Liver (tissue), 9 donors: ENCODE measurements around the gene TSPAN18. TPM values are rescaled to one million over a fixed set of nuclear protein-coding genes. Genes with fewer than 3 reads are reported as not detected.

Experiments
- DNase-seq: peaks from one replicate; pipeline ENCODE4 v3.0.0-alpha.2; 2017; ENCODE audit warnings: low spot score
- H3K27ac ChIP-seq, 2 donors: one replicate each; pipeline ENCODE4 v1.7.0; 2013; ENCODE audit warnings: inconsistent platforms in 2 of 2, low read length in 2 of 2, control low read depth in 1 of 2, low read depth in 1 of 2, mild to moderate bottlenecking in 1 of 2
- H3K27me3 ChIP-seq, 4 donors: one replicate each; pipeline versions ENCODE4 v1.6.1 to v1.7.0; 2013; ENCODE audit warnings: low read length in 3 of 4, inconsistent platforms in 1 of 4, mild to moderate bottlenecking in 1 of 4, moderate library complexity in 1 of 4; ENCODE audit not compliant: control insufficient read depth in 4 of 4, insufficient read depth in 4 of 4
- H3K36me3 ChIP-seq, 4 donors: one replicate each; pipeline versions ENCODE4 v1.6.1 to v1.7.0; 2013; ENCODE audit warnings: low read length in 3 of 4, mild to moderate bottlenecking in 3 of 4, low read depth in 1 of 4, moderate library complexity in 1 of 4; ENCODE audit not compliant: control insufficient read depth in 4 of 4, insufficient read depth in 3 of 4
- H3K4me1 ChIP-seq, 4 donors: one replicate each; pipeline versions ENCODE4 v1.6.1 to v1.7.0; 2013; ENCODE audit warnings: low read length in 3 of 4, mild to moderate bottlenecking in 3 of 4, moderate library complexity in 1 of 4; ENCODE audit not compliant: control insufficient read depth in 4 of 4, insufficient read depth in 4 of 4
- H3K4me3 ChIP-seq, 3 donors: one replicate each; pipeline versions ENCODE4 v1.6.1 to v1.7.0; 2013; ENCODE audit warnings: low read length in 3 of 3, control low read depth in 1 of 3, low read depth in 1 of 3, mild to moderate bottlenecking in 1 of 3
- H3K9ac ChIP-seq, 2 donors: one replicate each; pipeline ENCODE4 v1.7.0; 2013; ENCODE audit warnings: low read length in 2 of 2, mild to moderate bottlenecking in 2 of 2, moderate library complexity in 2 of 2, control low read depth in 1 of 2, low read depth in 1 of 2
- H3K9me3 ChIP-seq, 4 donors: one replicate each; pipeline versions ENCODE4 v1.6.1 to v1.7.0; 2013; ENCODE audit warnings: low read length in 3 of 4; ENCODE audit not compliant: control insufficient read depth in 4 of 4
- EGR1 ChIP-seq, 2 donors: IDR thresholded peaks; 2 replicates each; pipeline ENCODE4 v1.6.1; 2016 to 2018; ENCODE audit warnings: antibody characterized with exemption in 2 of 2, low read depth in 2 of 2
- FOXA1 ChIP-seq: IDR thresholded peaks from 2 replicates; pipeline ENCODE4 v1.6.1; 2016; ENCODE audit warnings: antibody characterized with exemption
- FOXA2 ChIP-seq: IDR thresholded peaks from 2 replicates; pipeline ENCODE4 v1.6.1; 2016; ENCODE audit warnings: antibody characterized with exemption
- GABPA ChIP-seq, 2 donors: IDR thresholded peaks in 1 of 2; conservative IDR thresholded peaks in 1 of 2; 2 replicates each; pipeline ENCODE4 v1.6.1; 2016; ENCODE audit warnings: antibody characterized with exemption in 2 of 2, mild to moderate bottlenecking in 1 of 2, moderate library complexity in 1 of 2
- HNF4A ChIP-seq, 2 donors: conservative IDR thresholded peaks; 2 replicates each; pipeline ENCODE4 v1.6.1; 2016; ENCODE audit warnings: antibody characterized with exemption in 2 of 2, mild to moderate bottlenecking in 2 of 2
- HNF4G ChIP-seq: IDR thresholded peaks from 2 replicates; pipeline ENCODE4 v1.6.1; 2016; ENCODE audit warnings: antibody characterized with exemption
- JUND ChIP-seq, 2 donors: IDR thresholded peaks; 2 replicates each; pipeline ENCODE4 v1.6.1; 2016; ENCODE audit warnings: antibody characterized with exemption in 2 of 2
- NR2F2 ChIP-seq: IDR thresholded peaks from 2 replicates; pipeline ENCODE4 v1.6.1; 2016; ENCODE audit warnings: antibody characterized with exemption
- RAD21 ChIP-seq, 2 donors: IDR thresholded peaks; 2 replicates each; pipeline ENCODE4 v1.6.1; 2016; ENCODE audit warnings: antibody characterized with exemption in 2 of 2, mild to moderate bottlenecking in 2 of 2
- RXRA ChIP-seq, 2 donors: IDR thresholded peaks; 2 replicates each; pipeline ENCODE4 v1.6.1; 2017 to 2018; ENCODE audit warnings: antibody characterized with exemption in 2 of 2, mild to moderate bottlenecking in 1 of 2
- SP1 ChIP-seq: IDR thresholded peaks from 2 replicates; pipeline ENCODE4 v1.6.1; 2018; ENCODE audit warnings: antibody characterized with exemption, mild to moderate bottlenecking
- TAF1 ChIP-seq: conservative IDR thresholded peaks from 2 replicates; pipeline ENCODE4 v1.6.1; 2016; ENCODE audit warnings: antibody characterized with exemption, mild to moderate bottlenecking
- YY1 ChIP-seq: IDR thresholded peaks from 2 replicates; pipeline ENCODE4 v1.6.1; 2016; ENCODE audit warnings: antibody characterized with exemption, mild to moderate bottlenecking
- WGBS: extraction: QIAGEN DNeasy Blood & Tissue Kit; methylation state at CpG from one replicate; pipeline ENCODE4 v1.1.7; 2013; 5-methylcytosine and 5-hydroxymethylcytosine counted together
- polyA plus RNA-seq, 2 donors: library from polyadenylated mRNA; stranded (reverse) in 1 of 2; unstranded in 1 of 2; fragments of 200-250 nt in 1 of 2; fragments of >200 nt in 1 of 2; fragmentation: Nextera tagmentation in 1 of 2; extraction: Ambion mirVana in 1 of 2; gene quantifications; one replicate each; pipeline versions ENCODE4 v1.2.1 to v1.2.3, GENCODE V29; 2013 to 2015
- total RNA-seq, 2 donors: library from RNA; depleted of rRNA; stranded (reverse); fragments of >200 nt; gene quantifications; one replicate each; pipeline ENCODE4 v1.2.3, GENCODE V29; 2014
- TF ChIP-seq, protein P1 (sequence below): fragments of 150-350 bp; IDR thresholded peaks from 2 replicates; pipeline ENCODE4 v1.5.1; 2017; ENCODE audit warnings: improper control_type of control experiment, low read depth, low read length; ENCODE audit not compliant: missing input control
- TF ChIP-seq, protein P2 (sequence below): IDR thresholded peaks from 2 replicates; pipeline ENCODE4 v1.6.1; 2016; ENCODE audit warnings: antibody characterized with exemption
- TF ChIP-seq, protein P3 (sequence below): IDR thresholded peaks from 2 replicates; pipeline ENCODE4 v1.6.1; 2016; ENCODE audit warnings: antibody characterized with exemption, mild to moderate bottlenecking
- TF ChIP-seq, protein P4 (sequence below): IDR thresholded peaks from 2 replicates; pipeline ENCODE4 v1.6.1; 2016; ENCODE audit warnings: antibody characterized with exemption
- TF ChIP-seq, protein P5 (sequence below): IDR thresholded peaks from 2 replicates; pipeline ENCODE4 v1.6.1; 2016; ENCODE audit warnings: antibody characterized with exemption
- donor health status: healthy.
- donor health status: healthy.
- donor health status: healthy.
- donor health status: healthy.
- donor health status: healthy.

Gene TSPAN18
- total and polyA plus RNA-seq, 4 donors: 1.2 to 5.0 (median 2.8) TPM

DNA sequence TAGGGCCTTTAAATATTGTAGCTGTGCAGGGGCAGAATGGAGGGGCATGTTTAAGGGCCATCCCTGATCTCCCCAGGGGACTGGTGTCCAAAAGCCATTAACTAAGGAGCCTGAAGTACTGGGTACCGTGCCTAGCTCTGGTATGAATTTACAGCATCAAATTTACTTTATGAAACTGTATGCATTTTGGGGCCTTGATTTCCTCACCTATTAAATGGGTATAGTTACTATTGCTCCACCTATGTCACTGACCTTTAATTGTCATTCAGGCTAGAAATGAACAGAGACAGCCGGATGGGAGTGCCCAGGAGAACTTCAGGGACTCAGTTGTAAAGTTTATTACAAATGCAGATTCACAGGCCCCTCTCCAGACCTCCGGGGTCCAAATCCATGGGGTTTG lies 235.7 kb downstream of the TSPAN18 start:
- Histone ChIP-seq H3K27me3 (no peaks in the 10 kb centered on the region), H3K36me3 (no peaks in the 10 kb centered on the region), H3K9me3 (no peaks in the 10 kb centered on the region), H3K9ac (no peak overlapping the region), H3K4me1 (peaks cover 0 to 2% (median under 1%) of the 10 kb centered on the region in 4 donors), H3K4me3 (no peak overlapping the region), H3K27ac (no peak overlapping the region)
- TF ChIP-seq GABPA (IDR thresholded peaks at IDR 0.05 in 1 of 2, conservative IDR thresholded peaks at IDR 0.05 in 1 of 2): no peak
- no peak for TF ChIP-seq NR2F2
- TF ChIP-seq, protein P1, sequence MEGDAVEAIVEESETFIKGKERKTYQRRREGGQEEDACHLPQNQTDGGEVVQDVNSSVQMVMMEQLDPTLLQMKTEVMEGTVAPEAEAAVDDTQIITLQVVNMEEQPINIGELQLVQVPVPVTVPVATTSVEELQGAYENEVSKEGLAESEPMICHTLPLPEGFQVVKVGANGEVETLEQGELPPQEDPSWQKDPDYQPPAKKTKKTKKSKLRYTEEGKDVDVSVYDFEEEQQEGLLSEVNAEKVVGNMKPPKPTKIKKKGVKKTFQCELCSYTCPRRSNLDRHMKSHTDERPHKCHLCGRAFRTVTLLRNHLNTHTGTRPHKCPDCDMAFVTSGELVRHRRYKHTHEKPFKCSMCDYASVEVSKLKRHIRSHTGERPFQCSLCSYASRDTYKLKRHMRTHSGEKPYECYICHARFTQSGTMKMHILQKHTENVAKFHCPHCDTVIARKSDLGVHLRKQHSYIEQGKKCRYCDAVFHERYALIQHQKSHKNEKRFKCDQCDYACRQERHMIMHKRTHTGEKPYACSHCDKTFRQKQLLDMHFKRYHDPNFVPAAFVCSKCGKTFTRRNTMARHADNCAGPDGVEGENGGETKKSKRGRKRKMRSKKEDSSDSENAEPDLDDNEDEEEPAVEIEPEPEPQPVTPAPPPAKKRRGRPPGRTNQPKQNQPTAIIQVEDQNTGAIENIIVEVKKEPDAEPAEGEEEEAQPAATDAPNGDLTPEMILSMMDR: no peak
- no peak for TF ChIP-seq FOXA1
- TF ChIP-seq EGR1 (IDR thresholded peaks at IDR 0.05; ENCODE audit: low read depth in 2 of 2): no peak
- TF ChIP-seq HNF4A (conservative IDR thresholded peaks at IDR 0.05): no peak
- TF ChIP-seq, protein P2, sequence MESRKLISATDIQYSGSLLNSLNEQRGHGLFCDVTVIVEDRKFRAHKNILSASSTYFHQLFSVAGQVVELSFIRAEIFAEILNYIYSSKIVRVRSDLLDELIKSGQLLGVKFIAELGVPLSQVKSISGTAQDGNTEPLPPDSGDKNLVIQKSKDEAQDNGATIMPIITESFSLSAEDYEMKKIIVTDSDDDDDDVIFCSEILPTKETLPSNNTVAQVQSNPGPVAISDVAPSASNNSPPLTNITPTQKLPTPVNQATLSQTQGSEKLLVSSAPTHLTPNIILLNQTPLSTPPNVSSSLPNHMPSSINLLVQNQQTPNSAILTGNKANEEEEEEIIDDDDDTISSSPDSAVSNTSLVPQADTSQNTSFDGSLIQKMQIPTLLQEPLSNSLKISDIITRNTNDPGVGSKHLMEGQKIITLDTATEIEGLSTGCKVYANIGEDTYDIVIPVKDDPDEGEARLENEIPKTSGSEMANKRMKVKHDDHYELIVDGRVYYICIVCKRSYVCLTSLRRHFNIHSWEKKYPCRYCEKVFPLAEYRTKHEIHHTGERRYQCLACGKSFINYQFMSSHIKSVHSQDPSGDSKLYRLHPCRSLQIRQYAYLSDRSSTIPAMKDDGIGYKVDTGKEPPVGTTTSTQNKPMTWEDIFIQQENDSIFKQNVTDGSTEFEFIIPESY: no peak
- 89% methylated on average over 3 of the region's 3 CpGs for WGBS
- DNase-seq: no peak

DNA sequence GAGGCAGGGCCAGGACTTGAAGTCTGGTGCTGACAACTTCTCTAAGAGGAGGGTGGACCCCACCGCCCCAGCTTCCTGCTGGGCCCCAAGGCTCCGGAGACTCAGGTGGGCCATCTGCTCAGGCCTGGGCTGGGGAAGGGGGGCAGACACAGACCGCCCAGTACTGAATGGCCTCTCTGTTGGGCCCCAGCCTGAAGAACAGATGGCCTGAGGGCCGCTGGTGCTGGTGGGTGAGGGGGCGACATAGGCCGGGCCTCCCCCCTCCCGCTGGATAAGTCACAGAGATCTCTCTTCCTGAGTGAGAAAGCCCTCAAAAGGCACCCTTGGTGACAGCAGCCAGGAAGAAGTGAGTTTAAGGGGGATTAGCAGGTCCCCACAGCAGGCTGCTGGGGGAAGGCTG lies 236.4 kb downstream of the TSPAN18 start:
- Histone ChIP-seq H3K27ac (no peak overlapping the region), H3K27me3 (no peaks in the 10 kb centered on the region), H3K4me3 (no peak overlapping the region), H3K9ac (no peak overlapping the region), H3K9me3 (no peaks in the 10 kb centered on the region), H3K4me1 (no peaks in the 10 kb centered on the region), H3K36me3 (no peaks in the 10 kb centered on the region)
- WGBS: 91% methylated on average over 7 of the region's 7 CpGs
- no peak for DNase-seq
- TF ChIP-seq YY1 (no peak), RAD21 (IDR thresholded peaks at IDR 0.05) (no peak), HNF4A (conservative IDR thresholded peaks at IDR 0.05) (no peak), TAF1 (no peak), EGR1 (IDR thresholded peaks at IDR 0.05; ENCODE audit: low read depth in 2 of 2) (no peak), RXRA (IDR thresholded peaks at IDR 0.05) (no peak), GABPA (IDR thresholded peaks at IDR 0.05 in 1 of 2, conservative IDR thresholded peaks at IDR 0.05 in 1 of 2) (no peak), SP1 (no peak), NR2F2 (no peak), JUND (IDR thresholded peaks at IDR 0.05) (no peak), FOXA2 (no peak), HNF4G (no peak)
- TF ChIP-seq, protein P3, sequence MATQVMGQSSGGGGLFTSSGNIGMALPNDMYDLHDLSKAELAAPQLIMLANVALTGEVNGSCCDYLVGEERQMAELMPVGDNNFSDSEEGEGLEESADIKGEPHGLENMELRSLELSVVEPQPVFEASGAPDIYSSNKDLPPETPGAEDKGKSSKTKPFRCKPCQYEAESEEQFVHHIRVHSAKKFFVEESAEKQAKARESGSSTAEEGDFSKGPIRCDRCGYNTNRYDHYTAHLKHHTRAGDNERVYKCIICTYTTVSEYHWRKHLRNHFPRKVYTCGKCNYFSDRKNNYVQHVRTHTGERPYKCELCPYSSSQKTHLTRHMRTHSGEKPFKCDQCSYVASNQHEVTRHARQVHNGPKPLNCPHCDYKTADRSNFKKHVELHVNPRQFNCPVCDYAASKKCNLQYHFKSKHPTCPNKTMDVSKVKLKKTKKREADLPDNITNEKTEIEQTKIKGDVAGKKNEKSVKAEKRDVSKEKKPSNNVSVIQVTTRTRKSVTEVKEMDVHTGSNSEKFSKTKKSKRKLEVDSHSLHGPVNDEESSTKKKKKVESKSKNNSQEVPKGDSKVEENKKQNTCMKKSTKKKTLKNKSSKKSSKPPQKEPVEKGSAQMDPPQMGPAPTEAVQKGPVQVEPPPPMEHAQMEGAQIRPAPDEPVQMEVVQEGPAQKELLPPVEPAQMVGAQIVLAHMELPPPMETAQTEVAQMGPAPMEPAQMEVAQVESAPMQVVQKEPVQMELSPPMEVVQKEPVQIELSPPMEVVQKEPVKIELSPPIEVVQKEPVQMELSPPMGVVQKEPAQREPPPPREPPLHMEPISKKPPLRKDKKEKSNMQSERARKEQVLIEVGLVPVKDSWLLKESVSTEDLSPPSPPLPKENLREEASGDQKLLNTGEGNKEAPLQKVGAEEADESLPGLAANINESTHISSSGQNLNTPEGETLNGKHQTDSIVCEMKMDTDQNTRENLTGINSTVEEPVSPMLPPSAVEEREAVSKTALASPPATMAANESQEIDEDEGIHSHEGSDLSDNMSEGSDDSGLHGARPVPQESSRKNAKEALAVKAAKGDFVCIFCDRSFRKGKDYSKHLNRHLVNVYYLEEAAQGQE: no peak
- TF ChIP-seq, protein P1: no peak
- TF ChIP-seq, protein P4, sequence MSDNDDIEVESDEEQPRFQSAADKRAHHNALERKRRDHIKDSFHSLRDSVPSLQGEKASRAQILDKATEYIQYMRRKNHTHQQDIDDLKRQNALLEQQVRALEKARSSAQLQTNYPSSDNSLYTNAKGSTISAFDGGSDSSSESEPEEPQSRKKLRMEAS: no peak
- TF ChIP-seq, protein P5, sequence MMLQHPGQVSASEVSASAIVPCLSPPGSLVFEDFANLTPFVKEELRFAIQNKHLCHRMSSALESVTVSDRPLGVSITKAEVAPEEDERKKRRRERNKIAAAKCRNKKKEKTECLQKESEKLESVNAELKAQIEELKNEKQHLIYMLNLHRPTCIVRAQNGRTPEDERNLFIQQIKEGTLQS: no peak
